K562 (cell line): Measurements from ENCODE around the gene CEP170. TPM values are rescaled to one million over a fixed set of nuclear protein-coding genes. Genes with fewer than 3 reads are reported as not detected.

Experiments used
- CC2D1A ChIP-seq: fragments of 450-650 bp; IDR thresholded peaks from 2 replicates; pipeline ENCODE4 v1.6.1; 2017; ENCODE audit warnings: mild to moderate bottlenecking
- DMBX1 ChIP-seq: fragments of 250-450 bp; sonication (Bioruptor Pico); IDR thresholded peaks from 2 replicates; pipeline ENCODE4 v1.8.0; 2022; ENCODE audit warnings: inconsistent platforms, mild to moderate bottlenecking, moderate library complexity, borderline replicate concordance
- DPF2 ChIP-seq: fragments of 450-650 bp; IDR thresholded peaks from 2 replicates; pipeline ENCODE4 v1.6.1; 2016
- KHSRP ChIP-seq: fragments of 450-650 bp; IDR thresholded peaks from 2 replicates; pipeline ENCODE4 v1.6.1; 2017
- OTX1 ChIP-seq: fragments of 450-650 bp; formaldehyde crosslinking; IDR thresholded peaks from 2 replicates; pipeline ENCODE4 v1.4.0; 2022; ENCODE audit warnings: mild to moderate bottlenecking
- PYGO2 ChIP-seq: fragments of 450-650 bp; IDR thresholded peaks from 2 replicates; pipeline ENCODE4 v1.6.1; 2016; ENCODE audit warnings: mild to moderate bottlenecking, missing genetic modification characterization, moderate library complexity, missing compliant biosample characterization
- RCOR1 ChIP-seq, 2 experiments: IDR thresholded peaks; 2 replicates each; pipeline ENCODE4 v1.6.1; 2012; ENCODE audit warnings: low read depth in 2 of 2, low read length in 2 of 2, borderline replicate concordance in 1 of 2, improper control_type of control experiment in 1 of 2
- RNF2 ChIP-seq: sonication (generic); IDR thresholded peaks from 2 replicates; pipeline ENCODE4 v1.6.1; 2016
- SMAD3 ChIP-seq: fragments of 450-650 bp; formaldehyde crosslinking; conservative IDR thresholded peaks from 2 replicates; pipeline ENCODE4 v1.4.0; 2020; ENCODE audit warnings: mild to moderate bottlenecking
- STAT5A ChIP-seq: IDR thresholded peaks from 2 replicates; pipeline ENCODE4 v1.6.1; 2012; ENCODE audit warnings: low read length, inconsistent platforms, borderline replicate concordance
- ZFP36 ChIP-seq: fragments of 150-350 bp; IDR thresholded peaks from 2 replicates; pipeline ENCODE4 v1.6.1; 2018; ENCODE audit warnings: low read length, low read depth; ENCODE audit not compliant: partially characterized antibody
- ZNF232 ChIP-seq: sonication (generic); formaldehyde crosslinking; IDR thresholded peaks from 2 replicates; pipeline ENCODE4 v1.8.0; 2022; ENCODE audit warnings: mild to moderate bottlenecking, missing genetic modification reagents
- ZNF445 ChIP-seq: fragments of 250-450 bp; sonication (Bioruptor Pico); IDR thresholded peaks from 2 replicates; pipeline ENCODE4 v1.4.0; 2020; ENCODE audit warnings: low read depth, mild to moderate bottlenecking, moderate library complexity
- ZNF766 ChIP-seq: fragments of 200-800 bp; sonication (Bioruptor generic); conservative IDR thresholded peaks from 2 replicates; pipeline ENCODE4 v1.6.1; 2016; ENCODE audit warnings: missing genetic modification characterization, missing compliant biosample characterization
- polyA plus RNA-seq, 8 experiments: library from polyadenylated mRNA; depleted of rRNA in 4 of 8; stranded (reverse) in 5 of 8; unstranded in 3 of 8; fragments of >200 nt; fragmentation: Nextera tagmentation in 2 of 8; fragmentation: Illumina TruSeq in 1 of 8; extraction: Ambion mirVana in 2 of 8; extraction: Trizol in 1 of 8; gene quantifications; 2 replicates each; pipeline versions ENCODE4 v1.2.1 to v1.2.3, GENCODE V29; 2011 to 2014; ENCODE audit warnings: inconsistent platforms in 1 of 8, missing spikeins in 1 of 8
- total RNA-seq, 7 experiments: library from RNA; depleted of rRNA in 6 of 7; stranded (reverse); fragments of >200 nt in 6 of 7; fragmentation: Illumina TruSeq in 2 of 7; extraction: Trizol in 2 of 7; gene quantifications; 2 replicates each; pipeline versions ENCODE4 v1.2.1 to v1.2.3, GENCODE V29; 2011 to 2021; ENCODE audit warnings: low replicate concordance in 1 of 7
- TF ChIP-seq, protein P1 (sequence below): fragments of 450-650 bp; IDR thresholded peaks from 2 replicates; pipeline ENCODE4 v1.6.1; 2016
- TF ChIP-seq, protein P2 (sequence below): fragments of 450-650 bp; IDR thresholded peaks from 2 replicates; pipeline ENCODE4 v1.6.1; 2016; ENCODE audit warnings: mild to moderate bottlenecking, moderate library complexity

CEP170 gene
- total and polyA plus RNA-seq, 9 of the 15 experiments (the other 6 are each of a cell fraction or from before 2014, with no cell fraction given), result 22.6 to 110 (median 68.5) TPM

DNA sequence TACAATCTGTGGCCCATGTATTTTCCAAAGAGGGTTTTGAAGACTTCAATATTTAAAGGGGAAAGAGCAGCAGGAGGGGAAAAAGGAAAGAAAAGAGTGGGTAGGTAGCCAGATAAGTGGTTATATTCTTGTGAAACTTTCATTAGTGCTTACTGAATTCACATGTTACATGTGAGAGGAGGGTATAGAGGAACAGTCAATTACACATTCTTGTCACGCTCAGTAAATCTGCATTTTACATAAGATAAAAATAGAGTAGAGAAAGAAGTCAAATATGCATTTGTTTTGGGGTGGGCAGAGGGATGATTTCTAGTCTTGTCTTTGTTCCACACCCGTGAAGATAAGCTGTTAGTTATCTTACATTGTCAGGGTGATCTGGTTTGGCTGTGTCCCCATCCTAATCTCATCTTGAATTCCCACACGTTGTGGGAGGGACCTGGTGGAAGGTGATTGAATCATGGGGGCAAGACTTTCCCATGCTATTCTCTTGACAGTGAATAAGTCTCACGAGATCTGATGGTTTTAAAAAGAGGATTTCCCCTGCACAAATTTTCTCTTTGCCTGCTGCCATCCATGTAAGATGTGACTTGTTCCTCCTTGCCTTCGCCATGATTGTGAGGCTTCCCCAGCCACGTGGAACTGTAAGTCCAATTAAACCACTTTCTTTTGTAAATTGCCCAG, 149.3 kb downstream of the CEP170 start (continued):
- TF ChIP-seq DMBX1 (CRISPR knock-in tag) (peak; percentile 51; the same call in 1 of the 2 replicates), STAT5A (peak; percentile 71; the same call in 1 of the 2 replicates), KHSRP (peak; percentile 23; the same call in 1 of the 2 replicates), ZNF232 (CRISPR knock-in tag) (peak; percentile 96), DPF2 (peak; percentile 78), ZNF445 (CRISPR knock-in tag) (peak; percentile 79; the same call in 1 of the 2 replicates), SMAD3 (CRISPR knock-in tag) (0 out of 2 replicates have a peak, but pooled peaks have one; percentile 24), ZNF766 (CRISPR knock-in tag) (peak; percentile 88), CC2D1A (peak; percentile 69; the same call in 1 of the 2 replicates), RNF2 (peak; percentile 35; the same call in 1 of the 2 replicates), ZFP36 (peak; percentile 43), RCOR1 (IDR thresholded peaks at IDR 0.05; ENCODE audit: borderline replicate concordance in 1 of 2, low read depth in 2 of 2, low read length in 2 of 2) (peak in 1 of 2 experiments; percentile 69; a peak in 3 of 4 replicates), PYGO2 (tag) (0 out of 2 replicates have a peak, but pooled peaks have one; percentile 41), OTX1 (CRISPR knock-in tag) (0 out of 2 replicates have a peak, but pooled peaks have one; percentile 48)
- TF ChIP-seq, protein P1, sequence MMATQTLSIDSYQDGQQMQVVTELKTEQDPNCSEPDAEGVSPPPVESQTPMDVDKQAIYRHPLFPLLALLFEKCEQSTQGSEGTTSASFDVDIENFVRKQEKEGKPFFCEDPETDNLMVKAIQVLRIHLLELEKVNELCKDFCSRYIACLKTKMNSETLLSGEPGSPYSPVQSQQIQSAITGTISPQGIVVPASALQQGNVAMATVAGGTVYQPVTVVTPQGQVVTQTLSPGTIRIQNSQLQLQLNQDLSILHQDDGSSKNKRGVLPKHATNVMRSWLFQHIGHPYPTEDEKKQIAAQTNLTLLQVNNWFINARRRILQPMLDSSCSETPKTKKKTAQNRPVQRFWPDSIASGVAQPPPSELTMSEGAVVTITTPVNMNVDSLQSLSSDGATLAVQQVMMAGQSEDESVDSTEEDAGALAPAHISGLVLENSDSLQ, result peak; percentile 58
- TF ChIP-seq, protein P2, sequence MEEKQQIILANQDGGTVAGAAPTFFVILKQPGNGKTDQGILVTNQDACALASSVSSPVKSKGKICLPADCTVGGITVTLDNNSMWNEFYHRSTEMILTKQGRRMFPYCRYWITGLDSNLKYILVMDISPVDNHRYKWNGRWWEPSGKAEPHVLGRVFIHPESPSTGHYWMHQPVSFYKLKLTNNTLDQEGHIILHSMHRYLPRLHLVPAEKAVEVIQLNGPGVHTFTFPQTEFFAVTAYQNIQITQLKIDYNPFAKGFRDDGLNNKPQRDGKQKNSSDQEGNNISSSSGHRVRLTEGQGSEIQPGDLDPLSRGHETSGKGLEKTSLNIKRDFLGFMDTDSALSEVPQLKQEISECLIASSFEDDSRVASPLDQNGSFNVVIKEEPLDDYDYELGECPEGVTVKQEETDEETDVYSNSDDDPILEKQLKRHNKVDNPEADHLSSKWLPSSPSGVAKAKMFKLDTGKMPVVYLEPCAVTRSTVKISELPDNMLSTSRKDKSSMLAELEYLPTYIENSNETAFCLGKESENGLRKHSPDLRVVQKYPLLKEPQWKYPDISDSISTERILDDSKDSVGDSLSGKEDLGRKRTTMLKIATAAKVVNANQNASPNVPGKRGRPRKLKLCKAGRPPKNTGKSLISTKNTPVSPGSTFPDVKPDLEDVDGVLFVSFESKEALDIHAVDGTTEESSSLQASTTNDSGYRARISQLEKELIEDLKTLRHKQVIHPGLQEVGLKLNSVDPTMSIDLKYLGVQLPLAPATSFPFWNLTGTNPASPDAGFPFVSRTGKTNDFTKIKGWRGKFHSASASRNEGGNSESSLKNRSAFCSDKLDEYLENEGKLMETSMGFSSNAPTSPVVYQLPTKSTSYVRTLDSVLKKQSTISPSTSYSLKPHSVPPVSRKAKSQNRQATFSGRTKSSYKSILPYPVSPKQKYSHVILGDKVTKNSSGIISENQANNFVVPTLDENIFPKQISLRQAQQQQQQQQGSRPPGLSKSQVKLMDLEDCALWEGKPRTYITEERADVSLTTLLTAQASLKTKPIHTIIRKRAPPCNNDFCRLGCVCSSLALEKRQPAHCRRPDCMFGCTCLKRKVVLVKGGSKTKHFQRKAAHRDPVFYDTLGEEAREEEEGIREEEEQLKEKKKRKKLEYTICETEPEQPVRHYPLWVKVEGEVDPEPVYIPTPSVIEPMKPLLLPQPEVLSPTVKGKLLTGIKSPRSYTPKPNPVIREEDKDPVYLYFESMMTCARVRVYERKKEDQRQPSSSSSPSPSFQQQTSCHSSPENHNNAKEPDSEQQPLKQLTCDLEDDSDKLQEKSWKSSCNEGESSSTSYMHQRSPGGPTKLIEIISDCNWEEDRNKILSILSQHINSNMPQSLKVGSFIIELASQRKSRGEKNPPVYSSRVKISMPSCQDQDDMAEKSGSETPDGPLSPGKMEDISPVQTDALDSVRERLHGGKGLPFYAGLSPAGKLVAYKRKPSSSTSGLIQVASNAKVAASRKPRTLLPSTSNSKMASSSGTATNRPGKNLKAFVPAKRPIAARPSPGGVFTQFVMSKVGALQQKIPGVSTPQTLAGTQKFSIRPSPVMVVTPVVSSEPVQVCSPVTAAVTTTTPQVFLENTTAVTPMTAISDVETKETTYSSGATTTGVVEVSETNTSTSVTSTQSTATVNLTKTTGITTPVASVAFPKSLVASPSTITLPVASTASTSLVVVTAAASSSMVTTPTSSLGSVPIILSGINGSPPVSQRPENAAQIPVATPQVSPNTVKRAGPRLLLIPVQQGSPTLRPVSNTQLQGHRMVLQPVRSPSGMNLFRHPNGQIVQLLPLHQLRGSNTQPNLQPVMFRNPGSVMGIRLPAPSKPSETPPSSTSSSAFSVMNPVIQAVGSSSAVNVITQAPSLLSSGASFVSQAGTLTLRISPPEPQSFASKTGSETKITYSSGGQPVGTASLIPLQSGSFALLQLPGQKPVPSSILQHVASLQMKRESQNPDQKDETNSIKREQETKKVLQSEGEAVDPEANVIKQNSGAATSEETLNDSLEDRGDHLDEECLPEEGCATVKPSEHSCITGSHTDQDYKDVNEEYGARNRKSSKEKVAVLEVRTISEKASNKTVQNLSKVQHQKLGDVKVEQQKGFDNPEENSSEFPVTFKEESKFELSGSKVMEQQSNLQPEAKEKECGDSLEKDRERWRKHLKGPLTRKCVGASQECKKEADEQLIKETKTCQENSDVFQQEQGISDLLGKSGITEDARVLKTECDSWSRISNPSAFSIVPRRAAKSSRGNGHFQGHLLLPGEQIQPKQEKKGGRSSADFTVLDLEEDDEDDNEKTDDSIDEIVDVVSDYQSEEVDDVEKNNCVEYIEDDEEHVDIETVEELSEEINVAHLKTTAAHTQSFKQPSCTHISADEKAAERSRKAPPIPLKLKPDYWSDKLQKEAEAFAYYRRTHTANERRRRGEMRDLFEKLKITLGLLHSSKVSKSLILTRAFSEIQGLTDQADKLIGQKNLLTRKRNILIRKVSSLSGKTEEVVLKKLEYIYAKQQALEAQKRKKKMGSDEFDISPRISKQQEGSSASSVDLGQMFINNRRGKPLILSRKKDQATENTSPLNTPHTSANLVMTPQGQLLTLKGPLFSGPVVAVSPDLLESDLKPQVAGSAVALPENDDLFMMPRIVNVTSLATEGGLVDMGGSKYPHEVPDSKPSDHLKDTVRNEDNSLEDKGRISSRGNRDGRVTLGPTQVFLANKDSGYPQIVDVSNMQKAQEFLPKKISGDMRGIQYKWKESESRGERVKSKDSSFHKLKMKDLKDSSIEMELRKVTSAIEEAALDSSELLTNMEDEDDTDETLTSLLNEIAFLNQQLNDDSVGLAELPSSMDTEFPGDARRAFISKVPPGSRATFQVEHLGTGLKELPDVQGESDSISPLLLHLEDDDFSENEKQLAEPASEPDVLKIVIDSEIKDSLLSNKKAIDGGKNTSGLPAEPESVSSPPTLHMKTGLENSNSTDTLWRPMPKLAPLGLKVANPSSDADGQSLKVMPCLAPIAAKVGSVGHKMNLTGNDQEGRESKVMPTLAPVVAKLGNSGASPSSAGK, result peak; percentile 59
